GM23338 (cell line): ENCODE data around the gene AP2A2. TPM values are rescaled to one million over a fixed set of nuclear protein-coding genes. Genes with fewer than 3 reads are reported as not detected.
A peak's percentile ranks its signal among the peaks of the same experiment; 100 is the strongest.

Source experiments
- ATAC-seq: fragments of 200-7000 bp; cut with Tn5 transposase; 3 replicates; pipeline ENCODE4 v1.9.1; 2020
- DNase-seq: peaks from one replicate; pipeline ENCODE4 v3.0.0-alpha.2; 2015; ENCODE audit warnings: low spot score
- H2AFZ ChIP-seq: fragments of 200-600 bp; sonication (generic); 2 replicates; pipeline ENCODE4 v1.8.0; 2016; ENCODE audit warnings: antibody characterized with exemption, mild to moderate bottlenecking, moderate library complexity
- H3F3A ChIP-seq: fragments of 200-600 bp; sonication (generic); replicated peaks from 2 replicates; pipeline ENCODE4 v1.8.0; 2017; ENCODE audit warnings: antibody characterized with exemption, mixed run types, low read depth
- H3K27ac ChIP-seq: fragments of 200-600 bp; sonication (generic); 2 replicates; pipeline ENCODE4 v1.6.1; 2016; ENCODE audit warnings: low read depth
- H3K27me3 ChIP-seq: fragments of 200-600 bp; sonication (generic); 2 replicates; pipeline ENCODE4 v1.8.0; 2016; ENCODE audit warnings: mild to moderate bottlenecking, mixed run types, moderate library complexity; ENCODE audit not compliant: insufficient read depth
- H3K36me3 ChIP-seq: fragments of 200-600 bp; sonication (generic); 2 replicates; pipeline ENCODE4 v1.8.0; 2016; ENCODE audit warnings: mild to moderate bottlenecking; ENCODE audit not compliant: insufficient read depth
- H3K4me1 ChIP-seq: fragments of 200-600 bp; sonication (generic); 2 replicates; pipeline ENCODE4 v1.8.0; 2016; ENCODE audit warnings: mild to moderate bottlenecking, moderate library complexity; ENCODE audit not compliant: insufficient read depth
- H3K4me2 ChIP-seq: fragments of 200-600 bp; sonication (generic); 2 replicates; pipeline ENCODE4 v1.7.1; 2017; ENCODE audit warnings: mixed run types
- H3K4me3 ChIP-seq: fragments of 200-600 bp; sonication (generic); 2 replicates; pipeline ENCODE4 v1.6.1; 2016; ENCODE audit warnings: mixed run types
- H3K79me2 ChIP-seq: fragments of 200-600 bp; sonication (generic); replicated peaks from 2 replicates; pipeline ENCODE4 v1.8.0; 2017; ENCODE audit warnings: mild to moderate bottlenecking; ENCODE audit not compliant: insufficient read depth
- H3K9me2 ChIP-seq: fragments of 200-600 bp; sonication (generic); 2 replicates; pipeline ENCODE4 v1.8.0; 2017; ENCODE audit not compliant: insufficient read depth
- H4K20me1 ChIP-seq: fragments of 200-600 bp; sonication (generic); replicated peaks from 2 replicates; pipeline ENCODE4 v1.8.0; 2017; ENCODE audit warnings: mild to moderate bottlenecking; ENCODE audit not compliant: insufficient read depth
- H3K27ac Mint-ChIP-seq: 2 replicates; pipeline ENCODE4 v1.8.0; 2020; ENCODE audit warnings: inconsistent platforms, mild to moderate bottlenecking, moderate library complexity, mixed read lengths
- H3K27me3 Mint-ChIP-seq: 3 replicates; pipeline ENCODE4 v1.8.0; 2022; ENCODE audit warnings: low read depth, mild to moderate bottlenecking, moderate library complexity, mixed read lengths, inconsistent platforms; ENCODE audit not compliant: insufficient read depth, poor library complexity
- H3K36me3 Mint-ChIP-seq: 3 replicates; pipeline ENCODE4 v1.8.0; 2021; ENCODE audit warnings: low read depth, mild to moderate bottlenecking, inconsistent platforms, moderate library complexity, mixed read lengths
- H3K4me1 Mint-ChIP-seq: 3 replicates; pipeline ENCODE4 v1.8.0; 2020; ENCODE audit warnings: mild to moderate bottlenecking, inconsistent platforms, mixed read lengths
- H3K4me3 Mint-ChIP-seq: 3 replicates; pipeline ENCODE4 v1.8.0; 2021; ENCODE audit warnings: moderate library complexity, mild to moderate bottlenecking, inconsistent platforms, mixed read lengths
- H3K9me3 Mint-ChIP-seq: 3 replicates; pipeline ENCODE4 v1.8.0; 2020; ENCODE audit warnings: moderate library complexity, mild to moderate bottlenecking, inconsistent platforms, mixed read lengths
- ETS1 ChIP-seq: IDR thresholded peaks from 2 replicates; pipeline ENCODE4 v1.6.1; 2016; ENCODE audit warnings: antibody characterized with exemption
- EZH2 ChIP-seq: fragments of 200-600 bp; sonication (generic); IDR thresholded peaks from one replicate; pipeline ENCODE4 v1.8.0; 2017; ENCODE audit warnings: antibody characterized with exemption, mild to moderate bottlenecking, low read depth; ENCODE audit not compliant: unreplicated experiment
- JUNB ChIP-seq: IDR thresholded peaks from one replicate; pipeline ENCODE4 v1.6.1; 2016; ENCODE audit warnings: antibody characterized with exemption; ENCODE audit not compliant: unreplicated experiment
- POLR2AphosphoS5 ChIP-seq: IDR thresholded peaks from 2 replicates; pipeline ENCODE4 v1.6.1; 2016; ENCODE audit warnings: antibody characterized with exemption, low read depth
- STAT1 ChIP-seq: IDR thresholded peaks from one replicate; pipeline ENCODE4 v1.6.1; 2016; ENCODE audit warnings: antibody characterized with exemption; ENCODE audit not compliant: unreplicated experiment
- ZNF114 ChIP-seq: fragments of 250-450 bp; sonication (Bioruptor Pico); IDR thresholded peaks from 2 replicates; pipeline ENCODE4 v1.5.0; 2020; ENCODE audit warnings: mild to moderate bottlenecking, moderate library complexity
- ZNF331 ChIP-seq: fragments of 250-450 bp; sonication (Bioruptor Pico); IDR thresholded peaks from 2 replicates; pipeline ENCODE4 v1.5.0; 2020; ENCODE audit warnings: low read depth, mild to moderate bottlenecking, moderate library complexity
- ZNF462 ChIP-seq: fragments of 250-450 bp; sonication (Bioruptor Pico); IDR thresholded peaks from 2 replicates; pipeline ENCODE4 v1.5.0; 2020; ENCODE audit warnings: mild to moderate bottlenecking, moderate library complexity
- polyA plus RNA-seq: library from polyadenylated mRNA; unstranded; fragments of >200 nt; fragmentation: Nextera tagmentation; extraction: Ambion mirVana; gene quantifications from 2 replicates; pipeline ENCODE4 v1.2.1, GENCODE V29; 2016
- total RNA-seq: library from RNA; depleted of rRNA; stranded (reverse); fragments of >200 nt; shearing (Covaris generic); gene quantifications from 2 replicates; pipeline ENCODE4 v1.2.3, GENCODE V29; 2014
- TF ChIP-seq, protein P1 (sequence below), 2 experiments: fragments of 200-600 bp in 1 of 2; sonication (generic) in 1 of 2; conservative IDR thresholded peaks; 2 replicates each; pipeline versions ENCODE4 v1.5.1 to v1.6.1; 2016 to 2017; ENCODE audit warnings: antibody characterized with exemption in 2 of 2, low read depth in 2 of 2, mild to moderate bottlenecking in 2 of 2, moderate library complexity in 1 of 2
- TF ChIP-seq, protein P2 (sequence below): IDR thresholded peaks from one replicate; pipeline ENCODE4 v1.6.1; 2018; ENCODE audit warnings: antibody characterized with exemption; ENCODE audit not compliant: unreplicated experiment

Gene AP2A2
- total and polyA plus RNA-seq, 2 experiments from 2014 or later = 23.7 to 47.5 TPM

DNA sequence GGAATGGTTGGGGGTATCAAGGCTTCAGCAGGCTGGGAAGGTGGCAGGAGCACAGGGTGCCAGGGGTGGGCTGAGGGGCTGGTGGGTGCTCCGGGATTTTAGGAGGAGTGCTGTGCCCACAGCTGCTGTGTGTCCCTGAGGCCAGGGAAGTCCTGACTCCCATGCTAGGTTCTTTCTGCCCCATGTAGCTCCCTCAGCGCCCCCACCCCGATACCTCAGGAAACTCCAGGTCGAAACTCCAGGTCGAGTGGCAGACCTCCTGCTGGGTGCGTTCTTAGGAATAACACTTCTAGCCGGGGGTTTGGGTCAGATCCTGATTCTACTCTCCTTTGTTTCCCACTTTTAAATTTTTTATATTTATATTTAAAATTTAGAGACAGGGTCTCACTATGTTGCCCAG lies 8.3 kb downstream of the AP2A2 start (continued):
- no peak for TF ChIP-seq ZNF462 (CRISPR knock-in tag)
- no peak for TF ChIP-seq ZNF331
- TF ChIP-seq JUNB = no peak

DNA sequence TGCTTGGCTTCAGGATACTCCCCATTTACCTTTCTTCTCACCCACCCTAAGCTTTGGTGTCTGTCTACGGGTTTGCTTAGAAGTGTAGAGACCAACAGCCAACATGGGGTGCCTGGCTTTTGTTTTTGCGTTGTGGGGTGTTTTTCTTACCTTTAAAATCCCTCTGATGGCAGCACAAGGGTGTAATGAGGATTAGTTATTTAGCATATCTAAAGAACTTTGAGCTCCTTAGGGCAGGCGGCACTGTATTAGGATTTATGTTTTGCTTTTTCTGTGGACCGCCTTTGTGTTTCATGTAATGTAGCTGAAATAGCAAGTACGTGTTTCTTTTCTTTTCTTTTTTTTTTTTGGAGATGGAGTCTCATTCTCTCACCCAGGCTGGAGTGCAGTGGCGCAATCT lies 8.9 kb downstream of the AP2A2 start:
- Histone ChIP-seq H3K4me1 (peaks cover 50% of the 10 kb centered on the region), H3K79me2 (peaks cover 91% of the 10 kb centered on the region), H3K4me2 (peak overlapping the region; percentile 46), H3K4me3 (no peak overlapping the region), H3K27ac (peak overlapping the region; percentile 68), H3K27me3 (no peaks in the 10 kb centered on the region), H3F3A (peaks cover 15% of the 10 kb centered on the region), H2AFZ (no peak overlapping the region), H3K36me3 (no peaks in the 10 kb centered on the region), H3K9me2 (no peaks in the 10 kb centered on the region), H4K20me1 (peaks cover 9% of the 10 kb centered on the region; the same call in 1 of the 2 replicates)
- H3K27me3 Mint-ChIP-seq = peaks cover 8% of the 10 kb centered on the region
- H3K36me3 Mint-ChIP-seq = peaks cover 6% of the 10 kb centered on the region; the same call in 1 of the 3 replicates
- H3K27ac Mint-ChIP-seq = peak overlapping the region; percentile 75; the same call in 1 of the 2 replicates
- H3K4me3 Mint-ChIP-seq = peak overlapping the region; percentile 47
- peak; percentile 78 for ATAC-seq
- H3K9me3 Mint-ChIP-seq = no peaks in the 10 kb centered on the region
- H3K4me1 Mint-ChIP-seq = peaks cover 51% of the 10 kb centered on the region
- DNase-seq = peak; percentile 56
- TF ChIP-seq ETS1 (no peak), JUNB (no peak), POLR2AphosphoS5 (no peak), ZNF114 (no peak), ZNF331 (no peak), STAT1 (no peak), EZH2 (no peak)
- TF ChIP-seq, protein P1, sequence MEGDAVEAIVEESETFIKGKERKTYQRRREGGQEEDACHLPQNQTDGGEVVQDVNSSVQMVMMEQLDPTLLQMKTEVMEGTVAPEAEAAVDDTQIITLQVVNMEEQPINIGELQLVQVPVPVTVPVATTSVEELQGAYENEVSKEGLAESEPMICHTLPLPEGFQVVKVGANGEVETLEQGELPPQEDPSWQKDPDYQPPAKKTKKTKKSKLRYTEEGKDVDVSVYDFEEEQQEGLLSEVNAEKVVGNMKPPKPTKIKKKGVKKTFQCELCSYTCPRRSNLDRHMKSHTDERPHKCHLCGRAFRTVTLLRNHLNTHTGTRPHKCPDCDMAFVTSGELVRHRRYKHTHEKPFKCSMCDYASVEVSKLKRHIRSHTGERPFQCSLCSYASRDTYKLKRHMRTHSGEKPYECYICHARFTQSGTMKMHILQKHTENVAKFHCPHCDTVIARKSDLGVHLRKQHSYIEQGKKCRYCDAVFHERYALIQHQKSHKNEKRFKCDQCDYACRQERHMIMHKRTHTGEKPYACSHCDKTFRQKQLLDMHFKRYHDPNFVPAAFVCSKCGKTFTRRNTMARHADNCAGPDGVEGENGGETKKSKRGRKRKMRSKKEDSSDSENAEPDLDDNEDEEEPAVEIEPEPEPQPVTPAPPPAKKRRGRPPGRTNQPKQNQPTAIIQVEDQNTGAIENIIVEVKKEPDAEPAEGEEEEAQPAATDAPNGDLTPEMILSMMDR (conservative IDR thresholded peaks at IDR 0.05; ENCODE audit: low read depth in 2 of 2) = no peak
- TF ChIP-seq, protein P2, sequence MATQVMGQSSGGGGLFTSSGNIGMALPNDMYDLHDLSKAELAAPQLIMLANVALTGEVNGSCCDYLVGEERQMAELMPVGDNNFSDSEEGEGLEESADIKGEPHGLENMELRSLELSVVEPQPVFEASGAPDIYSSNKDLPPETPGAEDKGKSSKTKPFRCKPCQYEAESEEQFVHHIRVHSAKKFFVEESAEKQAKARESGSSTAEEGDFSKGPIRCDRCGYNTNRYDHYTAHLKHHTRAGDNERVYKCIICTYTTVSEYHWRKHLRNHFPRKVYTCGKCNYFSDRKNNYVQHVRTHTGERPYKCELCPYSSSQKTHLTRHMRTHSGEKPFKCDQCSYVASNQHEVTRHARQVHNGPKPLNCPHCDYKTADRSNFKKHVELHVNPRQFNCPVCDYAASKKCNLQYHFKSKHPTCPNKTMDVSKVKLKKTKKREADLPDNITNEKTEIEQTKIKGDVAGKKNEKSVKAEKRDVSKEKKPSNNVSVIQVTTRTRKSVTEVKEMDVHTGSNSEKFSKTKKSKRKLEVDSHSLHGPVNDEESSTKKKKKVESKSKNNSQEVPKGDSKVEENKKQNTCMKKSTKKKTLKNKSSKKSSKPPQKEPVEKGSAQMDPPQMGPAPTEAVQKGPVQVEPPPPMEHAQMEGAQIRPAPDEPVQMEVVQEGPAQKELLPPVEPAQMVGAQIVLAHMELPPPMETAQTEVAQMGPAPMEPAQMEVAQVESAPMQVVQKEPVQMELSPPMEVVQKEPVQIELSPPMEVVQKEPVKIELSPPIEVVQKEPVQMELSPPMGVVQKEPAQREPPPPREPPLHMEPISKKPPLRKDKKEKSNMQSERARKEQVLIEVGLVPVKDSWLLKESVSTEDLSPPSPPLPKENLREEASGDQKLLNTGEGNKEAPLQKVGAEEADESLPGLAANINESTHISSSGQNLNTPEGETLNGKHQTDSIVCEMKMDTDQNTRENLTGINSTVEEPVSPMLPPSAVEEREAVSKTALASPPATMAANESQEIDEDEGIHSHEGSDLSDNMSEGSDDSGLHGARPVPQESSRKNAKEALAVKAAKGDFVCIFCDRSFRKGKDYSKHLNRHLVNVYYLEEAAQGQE = no peak
